ENCODE results near the gene SPHK2. TPM values are rescaled to one million over a fixed set of nuclear protein-coding genes. Genes with fewer than 3 reads are reported as not detected.

Gene SPHK2
- total RNA-seq, 1 experiment from 2014 or later: 38.8 TPM

DNA sequence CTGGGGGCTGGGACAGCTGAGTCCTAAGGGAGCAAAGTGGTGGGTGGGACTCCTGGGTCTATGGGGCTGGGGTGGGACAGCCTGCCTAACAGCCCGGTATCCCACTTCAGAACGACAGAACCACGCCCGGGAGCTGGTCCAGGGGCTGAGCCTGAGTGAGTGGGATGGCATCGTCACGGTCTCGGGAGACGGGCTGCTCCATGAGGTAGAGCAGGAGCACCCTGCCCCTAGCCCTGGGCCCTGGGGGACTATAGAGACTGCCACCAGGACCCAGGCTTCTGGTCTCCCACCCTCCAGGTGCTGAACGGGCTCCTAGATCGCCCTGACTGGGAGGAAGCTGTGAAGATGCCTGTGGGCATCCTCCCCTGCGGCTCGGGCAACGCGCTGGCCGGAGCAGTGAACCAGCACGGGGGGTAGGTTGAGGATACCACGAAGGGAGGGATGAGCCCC, 8.6 kb downstream of the SPHK2 start:
- Histone ChIP-seq H3K36me3 (ENCODE audit: insufficient read depth, low read length, poor library complexity, severe bottlenecking) (peaks cover 13% of the 10 kb centered on the region), H3K27ac (ENCODE audit: low read depth, low read length, poor library complexity, severe bottlenecking) (no peak overlapping the region), H3K27me3 (replicated peaks; ENCODE audit: insufficient read depth, low read depth, low read length, poor library complexity) (no peaks in the 10 kb centered on the region), H3K9me3 (ENCODE audit: low read depth, low read length, poor library complexity, severe bottlenecking) (no peaks in the 10 kb centered on the region), H3K4me3 (ENCODE audit: low read depth, low read length, poor library complexity, severe bottlenecking) (no peak overlapping the region), H3K4me1 (ENCODE audit: insufficient read depth, low read length, poor library complexity, severe bottlenecking) (peaks cover 27% of the 10 kb centered on the region)
- TF ChIP-seq, protein P1, sequence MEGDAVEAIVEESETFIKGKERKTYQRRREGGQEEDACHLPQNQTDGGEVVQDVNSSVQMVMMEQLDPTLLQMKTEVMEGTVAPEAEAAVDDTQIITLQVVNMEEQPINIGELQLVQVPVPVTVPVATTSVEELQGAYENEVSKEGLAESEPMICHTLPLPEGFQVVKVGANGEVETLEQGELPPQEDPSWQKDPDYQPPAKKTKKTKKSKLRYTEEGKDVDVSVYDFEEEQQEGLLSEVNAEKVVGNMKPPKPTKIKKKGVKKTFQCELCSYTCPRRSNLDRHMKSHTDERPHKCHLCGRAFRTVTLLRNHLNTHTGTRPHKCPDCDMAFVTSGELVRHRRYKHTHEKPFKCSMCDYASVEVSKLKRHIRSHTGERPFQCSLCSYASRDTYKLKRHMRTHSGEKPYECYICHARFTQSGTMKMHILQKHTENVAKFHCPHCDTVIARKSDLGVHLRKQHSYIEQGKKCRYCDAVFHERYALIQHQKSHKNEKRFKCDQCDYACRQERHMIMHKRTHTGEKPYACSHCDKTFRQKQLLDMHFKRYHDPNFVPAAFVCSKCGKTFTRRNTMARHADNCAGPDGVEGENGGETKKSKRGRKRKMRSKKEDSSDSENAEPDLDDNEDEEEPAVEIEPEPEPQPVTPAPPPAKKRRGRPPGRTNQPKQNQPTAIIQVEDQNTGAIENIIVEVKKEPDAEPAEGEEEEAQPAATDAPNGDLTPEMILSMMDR (conservative IDR thresholded peaks at IDR 0.05; ENCODE audit: low read depth, low read length): no peak
- TF ChIP-seq EZH2 (IDR thresholded peaks at IDR 0.05; ENCODE audit: borderline replicate concordance, low read depth, low read length, poor library complexity, severe bottlenecking): no peak
- CTCF ChIA-PET: no interaction called here
- BruUV-seq (replicated peaks): no TSS peak
- intact Hi-C loops (cut with micrococcal nuclease; ENCODE audit: unreplicated experiment): no loop called here
- POLR2A ChIA-PET (ENCODE audit: low non-redundant PET): no interaction called here
- DNase-seq (ENCODE audit: low spot score): no peak

GRCh38 chr19:48628486-48629296, 9.4 kb downstream of the SPHK2 start:
- POLR2A ChIA-PET (ENCODE audit: low non-redundant PET): no interaction called here
- no TSS peak for BruUV-seq (replicated peaks)
- Histone ChIP-seq H3K4me1 (ENCODE audit: insufficient read depth, low read length, poor library complexity, severe bottlenecking) (peaks cover 30% of the 10 kb centered on the region), H3K27me3 (replicated peaks; ENCODE audit: insufficient read depth, low read depth, low read length, poor library complexity) (no peaks in the 10 kb centered on the region), H3K9me3 (ENCODE audit: low read depth, low read length, poor library complexity, severe bottlenecking) (no peaks in the 10 kb centered on the region), H3K36me3 (ENCODE audit: insufficient read depth, low read length, poor library complexity, severe bottlenecking) (peaks cover 19% of the 10 kb centered on the region), H3K27ac (ENCODE audit: low read depth, low read length, poor library complexity, severe bottlenecking) (peak overlapping the region; percentile 24), H3K4me3 (ENCODE audit: low read depth, low read length, poor library complexity, severe bottlenecking) (no peak overlapping the region)
- TF ChIP-seq EZH2 (IDR thresholded peaks at IDR 0.05; ENCODE audit: borderline replicate concordance, low read depth, low read length, poor library complexity, severe bottlenecking): no peak
- TF ChIP-seq, protein P1 (conservative IDR thresholded peaks at IDR 0.05; ENCODE audit: low read depth, low read length): no peak
- no peak for DNase-seq (ENCODE audit: low spot score)
- CTCF ChIA-PET: no interaction called here
- intact Hi-C loops (cut with micrococcal nuclease; ENCODE audit: unreplicated experiment): no loop called here

DNA sequence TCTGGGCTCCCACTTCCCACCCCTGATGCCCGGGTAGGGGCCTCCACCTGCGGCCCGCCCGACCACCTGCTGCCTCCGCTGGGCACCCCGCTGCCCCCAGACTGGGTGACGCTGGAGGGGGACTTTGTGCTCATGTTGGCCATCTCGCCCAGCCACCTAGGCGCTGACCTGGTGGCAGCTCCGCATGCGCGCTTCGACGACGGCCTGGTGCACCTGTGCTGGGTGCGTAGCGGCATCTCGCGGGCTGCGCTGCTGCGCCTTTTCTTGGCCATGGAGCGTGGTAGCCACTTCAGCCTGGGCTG, 9.9 kb downstream of the SPHK2 start:
- no peak for DNase-seq (ENCODE audit: low spot score)
- Histone ChIP-seq H3K36me3 (ENCODE audit: insufficient read depth, low read length, poor library complexity, severe bottlenecking) (peaks cover 19% of the 10 kb centered on the region), H3K4me1 (ENCODE audit: insufficient read depth, low read length, poor library complexity, severe bottlenecking) (peaks cover 36% of the 10 kb centered on the region), H3K27me3 (replicated peaks; ENCODE audit: insufficient read depth, low read depth, low read length, poor library complexity) (no peaks in the 10 kb centered on the region), H3K27ac (ENCODE audit: low read depth, low read length, poor library complexity, severe bottlenecking) (peak overlapping the region; percentile 24), H3K9me3 (ENCODE audit: low read depth, low read length, poor library complexity, severe bottlenecking) (no peaks in the 10 kb centered on the region), H3K4me3 (ENCODE audit: low read depth, low read length, poor library complexity, severe bottlenecking) (no peak overlapping the region)
- TF ChIP-seq, protein P1 (conservative IDR thresholded peaks at IDR 0.05; ENCODE audit: low read depth, low read length): no peak
- TF ChIP-seq EZH2 (IDR thresholded peaks at IDR 0.05; ENCODE audit: borderline replicate concordance, low read depth, low read length, poor library complexity, severe bottlenecking): no peak
- no TSS peak for BruUV-seq (replicated peaks)
- CTCF ChIA-PET: no interaction called here
- intact Hi-C loops (cut with micrococcal nuclease; ENCODE audit: unreplicated experiment): no loop called here
- POLR2A ChIA-PET (ENCODE audit: low non-redundant PET): interaction anchor here (1.9 kb wide), 1 partner anchor 10 kb away, joined by 10 read pairs; the partner anchor contains the start of genes RPL18 and SPHK2
